ENCODE data around the gene ZFYVE27.
"Not testable (repeated sequence)": the region's sequence is repeated elsewhere in the genome, so short reads cannot be mapped to it uniquely, and the experiment has no call there.

ZFYVE27 gene, protein sequence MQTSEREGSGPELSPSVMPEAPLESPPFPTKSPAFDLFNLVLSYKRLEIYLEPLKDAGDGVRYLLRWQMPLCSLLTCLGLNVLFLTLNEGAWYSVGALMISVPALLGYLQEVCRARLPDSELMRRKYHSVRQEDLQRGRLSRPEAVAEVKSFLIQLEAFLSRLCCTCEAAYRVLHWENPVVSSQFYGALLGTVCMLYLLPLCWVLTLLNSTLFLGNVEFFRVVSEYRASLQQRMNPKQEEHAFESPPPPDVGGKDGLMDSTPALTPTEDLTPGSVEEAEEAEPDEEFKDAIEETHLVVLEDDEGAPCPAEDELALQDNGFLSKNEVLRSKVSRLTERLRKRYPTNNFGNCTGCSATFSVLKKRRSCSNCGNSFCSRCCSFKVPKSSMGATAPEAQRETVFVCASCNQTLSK

DNA sequence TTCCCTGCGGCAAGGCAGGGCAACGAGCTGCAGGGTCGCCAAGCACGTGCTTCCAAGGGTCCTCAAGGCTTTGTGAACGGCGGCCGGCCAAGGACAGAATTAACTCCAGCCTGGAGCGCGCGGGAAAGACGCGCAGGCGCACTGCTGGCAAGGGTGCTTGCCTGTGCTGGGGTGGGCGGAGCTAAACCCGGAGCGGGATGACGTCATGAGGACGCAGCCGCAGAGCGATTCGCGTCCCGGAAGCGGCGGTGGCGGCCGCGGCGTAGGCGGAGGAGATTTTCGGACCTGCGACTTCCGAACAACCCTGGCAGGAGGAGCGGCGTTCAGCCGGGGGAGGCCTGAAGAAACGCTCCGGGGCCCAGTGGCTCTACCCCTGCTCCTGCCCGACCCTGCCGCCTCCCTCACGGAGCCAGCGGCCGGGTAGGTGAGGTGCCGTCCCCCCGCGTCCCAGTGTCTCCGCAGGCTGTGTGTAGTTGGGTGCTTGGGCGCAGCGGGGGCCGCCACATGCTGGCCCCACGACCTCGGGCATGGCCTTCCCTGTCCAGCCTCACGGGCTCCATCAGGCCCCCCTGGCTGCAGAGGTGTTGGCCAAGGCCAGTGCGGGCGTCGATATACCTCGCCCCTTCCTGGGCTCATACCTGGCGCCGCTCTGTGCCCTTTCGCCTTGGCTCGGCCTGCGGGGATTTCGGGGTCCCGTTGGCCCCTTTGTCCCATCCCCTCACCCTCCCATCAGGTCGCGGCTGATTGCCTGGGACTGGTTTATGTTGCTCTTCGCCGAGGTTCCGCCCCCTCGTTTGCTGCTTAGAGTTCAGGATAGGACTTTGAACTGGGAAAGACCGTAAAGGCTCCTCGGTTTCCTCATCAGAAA lies at the start of gene ZFYVE27:
Gene ZFYVE27 (plus strand): TSS at position 227 of the 868 bp plus-strand sequence. CDS start 1,350 bp downstream, outside the sequence.
- DNase-seq: peak; percentile 90

- peak; percentile 26 for DNase-seq
Measured at GRCh38 chr10:97687785-97688781, 48.8 kb upstream of the ZFYVE27 start.

GRCh38 chr10:97689559-97690020 lies 47.3 kb upstream of the ZFYVE27 start:
- peak; percentile 90 for DNase-seq

DNA sequence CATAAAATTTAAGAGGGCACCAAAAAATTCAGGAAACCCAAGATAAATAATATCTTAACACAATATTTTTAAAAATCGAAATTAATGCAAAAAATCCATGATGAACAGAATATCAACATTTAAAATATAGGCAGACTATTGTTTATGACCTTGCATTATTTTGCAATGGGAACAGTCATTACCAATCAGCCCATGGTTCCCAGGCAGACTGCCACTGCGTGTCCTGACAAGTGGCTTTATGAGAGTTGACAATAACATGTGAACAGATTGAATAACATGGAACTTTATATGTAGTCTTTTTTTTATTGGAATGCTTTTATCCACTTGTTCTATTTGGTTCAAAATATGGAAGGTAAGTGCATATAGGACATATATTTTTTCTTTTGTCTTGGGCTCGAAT lies 46.8 kb upstream of the ZFYVE27 start:
- no peak for DNase-seq

DNA sequence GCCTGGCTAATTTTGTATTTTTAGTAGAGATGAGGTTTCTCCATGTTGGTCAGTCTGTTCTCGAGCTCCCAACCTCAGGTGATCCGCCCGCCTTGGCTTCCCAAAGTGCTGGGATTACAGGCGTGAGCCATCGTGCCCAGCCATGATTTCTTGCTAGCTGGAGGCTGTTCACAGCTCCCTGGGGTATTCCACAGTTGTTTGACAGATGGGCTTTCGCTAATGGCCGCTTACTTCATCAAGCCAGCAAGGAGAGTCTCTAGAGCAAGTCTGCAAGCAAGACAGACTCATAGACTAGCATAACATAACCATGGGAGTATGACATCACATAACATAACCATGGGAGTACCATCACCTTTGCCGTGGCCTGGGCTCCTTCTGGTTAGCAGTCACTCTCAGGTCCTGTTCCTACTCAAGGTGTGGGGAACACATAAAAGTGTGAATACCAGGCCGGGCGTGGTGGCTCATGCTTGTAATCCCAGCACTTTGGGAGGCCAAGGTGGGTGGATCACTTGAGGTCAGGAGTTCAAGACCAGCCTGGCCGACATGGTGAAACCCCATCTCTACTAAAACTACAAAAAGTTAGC lies 38.8 kb upstream of the ZFYVE27 start:
- DNase-seq: not testable (repeated sequence)

DNA sequence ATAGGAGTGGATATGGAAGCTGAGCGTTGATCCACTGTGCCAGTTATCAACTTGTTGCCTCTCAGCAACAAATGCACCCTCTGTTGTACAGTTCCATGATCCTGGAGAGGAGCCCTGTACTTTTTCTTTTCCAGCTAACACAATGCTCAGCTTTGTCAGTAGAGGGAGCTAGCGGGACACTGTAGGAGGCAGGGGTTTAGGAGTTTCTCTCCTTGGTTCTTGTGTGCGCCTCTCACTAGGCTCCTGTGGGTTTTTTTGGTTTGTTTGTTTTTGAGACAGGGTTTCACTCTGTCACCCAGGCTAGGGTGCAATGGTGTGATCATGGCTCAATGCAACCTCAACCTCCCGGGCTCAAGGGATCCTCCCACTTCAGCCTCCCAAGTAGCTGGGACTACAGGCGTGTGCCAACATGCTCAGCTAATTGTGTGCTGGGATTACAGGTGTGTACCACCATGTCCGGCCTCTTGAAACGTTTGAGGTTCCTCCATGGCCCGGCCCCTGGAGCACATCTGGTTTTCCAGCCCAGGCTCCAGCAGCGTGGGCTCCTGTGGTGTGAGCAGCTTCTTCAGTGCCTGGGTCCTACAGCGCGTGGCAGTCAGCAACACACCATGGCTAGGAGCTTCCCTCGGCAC lies 35.4 kb upstream of the ZFYVE27 start:
- peak; percentile 72 for DNase-seq

DNA sequence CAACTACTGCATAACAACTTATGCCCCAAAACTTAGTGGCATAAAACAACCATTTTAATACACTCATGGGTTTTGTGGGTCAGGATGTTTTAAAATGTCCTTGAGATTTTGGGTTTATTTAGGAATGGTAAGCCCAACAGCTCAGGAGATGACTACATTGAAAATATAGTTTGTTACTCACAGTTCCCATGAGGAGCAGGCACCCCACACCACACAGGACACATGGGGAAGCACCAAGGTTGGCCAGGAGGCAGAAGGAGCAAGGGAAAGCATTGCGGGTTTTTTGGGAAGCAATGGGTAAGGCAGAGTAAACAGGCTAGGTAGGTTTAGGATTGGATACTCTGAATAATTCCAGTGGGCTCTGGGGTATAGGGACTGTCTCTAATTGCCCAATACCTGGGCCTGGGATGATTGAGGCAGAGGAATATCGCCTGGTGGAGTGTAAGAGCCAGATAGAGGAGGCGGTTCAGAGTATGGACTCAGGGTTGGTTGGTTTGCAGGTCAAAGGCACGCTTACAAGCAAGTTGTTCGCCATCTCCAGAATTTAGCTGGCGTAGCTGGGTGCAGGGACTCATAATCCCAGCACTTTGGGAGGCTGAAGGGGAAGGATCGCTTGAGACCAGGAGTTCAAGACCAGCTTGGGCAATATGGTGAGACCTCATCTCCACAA lies 33.4 kb upstream of the ZFYVE27 start:
- DNase-seq: no peak

- no peak for DNase-seq
Measured at GRCh38 chr10:97704341-97704740, 32.6 kb upstream of the ZFYVE27 start.

DNA sequence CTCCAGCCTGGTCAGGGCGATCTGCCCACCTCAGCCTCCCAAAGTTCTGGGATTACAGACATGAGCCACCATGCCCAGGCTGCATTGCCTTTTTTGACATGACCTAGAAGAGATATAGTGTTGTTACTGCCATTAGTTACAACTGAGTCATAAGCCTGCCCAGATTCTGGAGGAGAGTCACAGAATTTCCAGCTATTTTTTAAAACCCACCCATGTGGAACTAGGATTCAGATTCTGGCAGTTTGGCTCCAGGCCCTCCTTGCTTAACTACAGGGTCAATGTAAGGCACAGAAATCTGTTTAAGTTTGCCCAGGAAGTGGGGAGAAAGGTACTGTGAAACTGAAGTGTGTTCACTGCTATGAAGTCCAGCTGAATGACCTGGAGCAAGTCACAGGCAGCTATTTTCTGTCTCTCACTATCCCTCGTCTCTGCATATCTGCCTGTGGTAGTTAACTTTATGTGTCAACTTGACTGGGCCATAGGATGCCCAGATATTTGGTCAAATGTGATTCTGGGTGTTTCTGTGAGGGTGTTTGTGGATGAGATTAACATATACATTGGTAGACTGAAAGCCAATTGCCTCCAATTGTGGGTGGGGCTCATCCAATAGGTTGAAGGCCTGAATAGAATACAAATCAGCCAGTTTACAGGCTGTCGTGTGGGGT lies 31.8 kb upstream of the ZFYVE27 start:
- no peak for DNase-seq

DNA sequence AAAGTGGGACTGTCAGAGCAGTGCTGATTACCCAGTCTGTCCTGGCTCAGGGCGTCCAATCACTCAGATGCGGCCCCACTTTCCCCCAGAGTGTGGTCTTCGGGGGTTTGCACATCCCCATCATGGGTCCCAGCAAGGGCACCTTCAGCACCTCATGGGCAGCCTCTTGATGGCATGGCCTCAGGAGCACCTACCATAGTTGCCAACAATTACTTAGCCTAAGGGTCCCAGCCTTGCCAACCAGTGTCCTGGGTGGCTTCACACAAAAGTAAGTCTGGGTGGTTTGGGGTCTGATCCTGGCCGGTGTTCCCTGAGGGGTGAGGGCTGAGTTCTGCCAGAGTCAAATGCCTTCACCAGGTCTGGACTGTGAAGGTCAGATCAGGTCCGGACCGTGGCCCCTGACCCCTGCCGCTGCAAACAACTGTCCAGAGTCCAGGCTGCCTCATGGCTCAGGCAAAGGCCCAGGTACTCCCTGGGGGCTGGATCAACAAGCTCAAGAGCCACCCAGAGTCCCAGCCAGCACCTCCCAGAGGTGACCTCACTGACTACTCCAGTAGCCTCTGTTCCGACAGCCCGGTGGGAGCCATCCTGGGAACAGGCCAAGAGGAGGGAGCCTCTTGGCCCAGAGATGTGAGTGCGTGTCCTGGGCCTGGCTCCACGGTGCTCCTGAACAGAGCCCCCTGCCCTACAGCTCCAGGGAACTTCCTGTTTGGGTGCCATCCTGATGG lies 29.6 kb upstream of the ZFYVE27 start:
- no peak for DNase-seq

DNA sequence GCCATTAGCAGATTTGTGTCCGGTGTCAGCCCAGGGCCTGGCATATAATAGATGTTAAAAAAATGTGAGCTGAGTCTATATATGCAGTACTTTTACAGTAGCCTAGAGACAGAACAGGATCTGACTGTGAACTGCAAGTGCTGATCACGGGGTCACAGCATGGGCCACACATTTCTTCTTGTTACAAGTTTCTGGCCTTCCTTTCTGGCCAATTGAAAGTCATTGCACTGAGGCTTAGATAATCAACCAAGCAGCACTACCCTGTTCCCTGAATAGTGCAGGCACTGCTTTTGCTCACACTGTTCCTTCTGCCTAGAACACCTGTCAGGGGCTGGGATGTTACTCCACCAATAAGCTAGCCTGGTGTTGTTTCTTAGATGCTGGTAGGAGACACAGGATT lies 28.8 kb upstream of the ZFYVE27 start:
- no peak for DNase-seq

GRCh38 chr10:97708976-97709946 lies 27.7 kb upstream of the ZFYVE27 start:
- peak; percentile 61 for DNase-seq

DNA sequence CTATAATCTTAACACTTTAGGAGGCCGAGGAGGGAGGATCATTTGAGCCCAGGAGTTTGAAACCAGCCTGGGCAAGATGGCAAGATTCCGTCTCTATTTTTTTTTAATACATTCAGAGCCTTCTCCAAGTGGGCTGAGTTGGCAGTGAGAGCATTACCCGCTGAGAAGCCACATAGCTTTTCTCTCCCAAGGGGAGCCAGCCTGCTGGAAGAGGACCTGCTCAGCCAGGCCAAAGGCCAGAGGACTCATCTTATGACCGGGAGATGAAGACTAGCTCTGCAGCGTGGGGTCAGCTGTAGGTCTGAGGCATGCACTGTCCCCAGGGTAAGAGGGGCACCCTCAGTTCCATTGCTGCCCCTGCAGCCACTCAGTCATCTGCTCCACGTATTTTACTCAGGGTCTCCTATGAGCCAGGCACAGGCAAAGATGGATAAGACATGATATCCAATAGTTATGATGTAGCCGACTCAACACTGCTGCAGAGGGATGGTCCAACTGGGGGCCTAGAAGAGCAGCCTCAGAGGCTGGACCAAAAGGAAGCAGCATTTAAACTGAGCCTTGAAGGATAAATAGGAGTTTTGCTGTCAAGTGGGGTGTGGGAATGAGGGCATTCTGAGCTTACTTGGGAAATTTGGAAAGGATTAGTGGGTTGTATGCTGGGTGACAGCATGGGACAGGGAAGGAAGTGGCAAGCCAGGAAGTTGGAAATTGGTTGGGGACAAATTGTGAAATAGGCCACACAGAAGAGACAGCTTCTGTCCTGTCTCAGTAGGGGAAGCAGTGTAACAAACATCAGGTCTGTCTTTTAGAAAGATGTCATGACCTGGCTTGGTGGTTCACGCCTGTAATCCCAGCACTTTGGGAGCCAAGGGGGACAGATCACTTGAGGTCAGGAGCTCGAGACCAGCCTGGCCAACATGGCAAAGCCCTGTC lies 25.0 kb upstream of the ZFYVE27 start:
- peak; percentile 61 for DNase-seq

- peak; percentile 28 for DNase-seq
Measured at GRCh38 chr10:97713339-97713825, 23.5 kb upstream of the ZFYVE27 start, which contains the start of gene MARVELD1. Gene MARVELD1, plus strand, starts transcription at chr10:97713730. Its CDS starts 147 bp downstream, at chr10:97713877.

GRCh38 chr10:97713826-97714400 lies 23.0 kb upstream of the ZFYVE27 start:
- peak; percentile 57 for DNase-seq
